ENCODE data around the gene PDIK1L. TPM values are rescaled to one million over a fixed set of nuclear protein-coding genes. Genes with fewer than 3 reads are reported as not detected.

Gene PDIK1L
- total and polyA plus RNA-seq, 9 of the 15 experiments (the other 6 are each of a cell fraction or from before 2014, with no cell fraction given), result 12.8 to 30.2 (median 21.5) TPM

DNA sequence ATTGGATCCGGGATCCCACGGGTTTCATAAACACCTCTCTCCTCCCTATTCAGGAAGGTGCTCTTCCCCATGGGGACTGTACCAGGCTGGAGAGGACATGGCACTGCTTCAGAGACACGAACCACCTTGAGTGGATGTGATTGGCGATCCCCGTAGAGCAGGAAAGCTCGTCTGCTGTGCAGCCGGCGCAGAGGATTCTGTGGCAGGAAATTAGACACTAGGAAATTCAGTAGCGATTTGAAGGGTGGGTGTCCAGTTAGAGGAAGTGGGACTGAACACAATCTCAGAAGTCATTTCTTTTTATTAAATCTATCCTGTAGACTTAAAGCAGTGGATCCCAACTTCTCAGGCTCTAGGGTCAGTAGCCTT, 767 bp downstream of the PDIK1L start (continued):
- TF ChIP-seq NR2C1 (IDR thresholded peaks at IDR 0.05), result peak; percentile 30; the same call in 1 of the 2 replicates
- no peak for TF ChIP-seq NR2C1 (tag; IDR thresholded peaks at IDR 0.05)
- no peak for TF ChIP-seq CBFA2T3 (IDR thresholded peaks at IDR 0.05)
- TF ChIP-seq ZC3H8 (IDR thresholded peaks at IDR 0.05), result no peak

DNA sequence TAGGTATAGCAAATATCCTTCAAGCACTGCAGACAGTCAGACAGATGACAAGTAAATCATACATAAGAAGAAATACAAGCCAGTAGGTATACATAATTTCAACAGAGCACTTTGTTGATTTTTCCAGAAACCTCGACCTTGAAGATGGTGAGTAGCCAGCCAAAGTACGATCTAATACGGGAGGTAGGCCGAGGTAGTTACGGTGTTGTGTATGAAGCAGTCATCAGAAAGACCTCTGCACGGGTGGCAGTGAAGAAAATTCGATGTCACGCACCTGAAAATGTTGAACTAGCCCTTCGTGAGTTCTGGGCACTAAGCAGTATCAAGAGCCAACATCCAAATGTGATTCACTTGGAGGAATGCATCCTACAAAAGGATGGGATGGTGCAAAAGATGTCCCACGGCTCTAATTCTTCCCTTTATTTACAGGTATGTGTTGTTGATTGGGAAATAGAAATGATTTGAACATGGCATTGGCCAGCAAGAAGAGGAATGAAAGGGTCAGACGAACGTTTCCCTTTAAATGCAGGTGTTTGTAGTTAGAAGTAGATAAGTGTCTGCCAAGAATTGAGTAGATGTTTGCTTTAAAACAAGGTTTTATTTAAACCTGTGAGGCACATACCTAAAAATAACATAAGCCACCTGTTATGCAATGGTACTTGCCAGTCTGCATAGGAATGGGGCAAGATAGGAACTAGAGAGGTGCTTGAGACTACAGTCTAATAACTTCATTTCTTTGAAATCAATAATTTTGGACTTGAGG, 2.7 kb downstream of the PDIK1L start:
- FAIRE-seq (peak; percentile 6), DNase-seq (ENCODE audit: extremely low read depth in 1 of 4, low spot score in 3 of 4) (no peak), ATAC-seq (no peak)
- Histone ChIP-seq H3K27ac (ENCODE audit: extremely low read depth, low read depth, low read length) (peak overlapping the region; percentile 72), H3K9ac (ENCODE audit: insufficient read depth in 1 of 2, low read depth in 2 of 2, low read length in 2 of 2) (peak overlapping the region in 1 of 2 experiments; percentile 77; a peak in 3 of 4 replicates), H2AFZ (ENCODE audit: low read depth, low read length) (no peak overlapping the region), H3K36me3 (ENCODE audit: control insufficient read depth, insufficient read depth, low read length) (peaks cover 53% of the 10 kb centered on the region), H4K20me1 (replicated peaks; ENCODE audit: control insufficient read depth, insufficient read depth, low read length) (no peaks in the 10 kb centered on the region), H3K27me3 (ENCODE audit: control insufficient read depth in 2 of 2, insufficient read depth in 2 of 2, low read length in 2 of 2) (no peaks in the 10 kb centered on the region), H3K4me1 (replicated peaks in 1 of 2; ENCODE audit: control insufficient read depth in 2 of 2, insufficient read depth in 2 of 2, low read length in 2 of 2) (peaks cover 13 to 29% of the 10 kb centered on the region in 2 experiments), H3K4me3 (no peak overlapping the region), H3K4me2 (ENCODE audit: insufficient read depth, low read length) (peak overlapping the region; percentile 42; the same call in 1 of the 2 replicates), H3K9me3 (replicated peaks; ENCODE audit: control insufficient read depth, insufficient read depth, low read depth, low read length) (no peaks in the 10 kb centered on the region), H3K9me1 (ENCODE audit: control insufficient read depth, insufficient read depth, low read length) (no peaks in the 10 kb centered on the region), H3K79me2 (ENCODE audit: control insufficient read depth, insufficient read depth, low read length) (peaks cover 82% of the 10 kb centered on the region)
- in situ Hi-C loops (cut with MboI), result no loop called here
- ChIA-PET CTCF (ENCODE audit: low intra/inter-chr PET ratio) (no interaction called here), POLR2A (interaction anchor here (0.5 to 8.2 kb wide), 8 partner anchors 8 to 323 kb away, joined by 3 to 107 read pairs (median 6); partner anchors contain the start of gene ZNF593)
- WGBS (ENCODE audit: insufficient coverage, low coverage, missing lambda C conversion rate), result 72% methylated on average over 12 of the region's 12 CpGs
- intact Hi-C loops (cut with micrococcal nuclease), result loop anchor here (5.0 kb wide), 2 partner anchors 123 to 208 kb away; no protein-coding TSS in a partner anchor
- BruUV-seq (replicated peaks), result no TSS peak
- peak; percentile 35; the same call in 1 of the 2 replicates for TF ChIP-seq SP1 (CRISPR knock-in tag; IDR thresholded peaks at IDR 0.05)
- no peak for TF ChIP-seq FOXJ2 (tag; IDR thresholded peaks at IDR 0.05)
- TF ChIP-seq, protein P1, sequence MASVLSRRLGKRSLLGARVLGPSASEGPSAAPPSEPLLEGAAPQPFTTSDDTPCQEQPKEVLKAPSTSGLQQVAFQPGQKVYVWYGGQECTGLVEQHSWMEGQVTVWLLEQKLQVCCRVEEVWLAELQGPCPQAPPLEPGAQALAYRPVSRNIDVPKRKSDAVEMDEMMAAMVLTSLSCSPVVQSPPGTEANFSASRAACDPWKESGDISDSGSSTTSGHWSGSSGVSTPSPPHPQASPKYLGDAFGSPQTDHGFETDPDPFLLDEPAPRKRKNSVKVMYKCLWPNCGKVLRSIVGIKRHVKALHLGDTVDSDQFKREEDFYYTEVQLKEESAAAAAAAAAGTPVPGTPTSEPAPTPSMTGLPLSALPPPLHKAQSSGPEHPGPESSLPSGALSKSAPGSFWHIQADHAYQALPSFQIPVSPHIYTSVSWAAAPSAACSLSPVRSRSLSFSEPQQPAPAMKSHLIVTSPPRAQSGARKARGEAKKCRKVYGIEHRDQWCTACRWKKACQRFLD (CRISPR knock-in tag; IDR thresholded peaks at IDR 0.05), result no peak
- no peak for TF ChIP-seq E2F3 (CRISPR knock-in tag; IDR thresholded peaks at IDR 0.05)
- TF ChIP-seq ZSCAN32 (CRISPR knock-in tag; IDR thresholded peaks at IDR 0.05), result no peak
- TF ChIP-seq, protein P2, sequence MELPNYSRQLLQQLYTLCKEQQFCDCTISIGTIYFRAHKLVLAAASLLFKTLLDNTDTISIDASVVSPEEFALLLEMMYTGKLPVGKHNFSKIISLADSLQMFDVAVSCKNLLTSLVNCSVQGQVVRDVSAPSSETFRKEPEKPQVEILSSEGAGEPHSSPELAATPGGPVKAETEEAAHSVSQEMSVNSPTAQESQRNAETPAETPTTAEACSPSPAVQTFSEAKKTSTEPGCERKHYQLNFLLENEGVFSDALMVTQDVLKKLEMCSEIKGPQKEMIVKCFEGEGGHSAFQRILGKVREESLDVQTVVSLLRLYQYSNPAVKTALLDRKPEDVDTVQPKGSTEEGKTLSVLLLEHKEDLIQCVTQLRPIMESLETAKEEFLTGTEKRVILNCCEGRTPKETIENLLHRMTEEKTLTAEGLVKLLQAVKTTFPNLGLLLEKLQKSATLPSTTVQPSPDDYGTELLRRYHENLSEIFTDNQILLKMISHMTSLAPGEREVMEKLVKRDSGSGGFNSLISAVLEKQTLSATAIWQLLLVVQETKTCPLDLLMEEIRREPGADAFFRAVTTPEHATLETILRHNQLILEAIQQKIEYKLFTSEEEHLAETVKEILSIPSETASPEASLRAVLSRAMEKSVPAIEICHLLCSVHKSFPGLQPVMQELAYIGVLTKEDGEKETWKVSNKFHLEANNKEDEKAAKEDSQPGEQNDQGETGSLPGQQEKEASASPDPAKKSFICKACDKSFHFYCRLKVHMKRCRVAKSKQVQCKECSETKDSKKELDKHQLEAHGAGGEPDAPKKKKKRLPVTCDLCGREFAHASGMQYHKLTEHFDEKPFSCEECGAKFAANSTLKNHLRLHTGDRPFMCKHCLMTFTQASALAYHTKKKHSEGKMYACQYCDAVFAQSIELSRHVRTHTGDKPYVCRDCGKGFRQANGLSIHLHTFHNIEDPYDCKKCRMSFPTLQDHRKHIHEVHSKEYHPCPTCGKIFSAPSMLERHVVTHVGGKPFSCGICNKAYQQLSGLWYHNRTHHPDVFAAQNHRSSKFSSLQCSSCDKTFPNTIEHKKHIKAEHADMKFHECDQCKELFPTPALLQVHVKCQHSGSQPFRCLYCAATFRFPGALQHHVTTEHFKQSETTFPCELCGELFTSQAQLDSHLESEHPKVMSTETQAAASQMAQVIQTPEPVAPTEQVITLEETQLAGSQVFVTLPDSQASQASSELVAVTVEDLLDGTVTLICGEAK (IDR thresholded peaks at IDR 0.05), result peak; percentile 84
- TF ChIP-seq, protein P2 (CRISPR knock-in tag; IDR thresholded peaks at IDR 0.05), result no peak
